ENCODE data around the gene ME2. TPM values are rescaled to one million over a fixed set of nuclear protein-coding genes. Genes with fewer than 3 reads are reported as not detected.
A peak's percentile ranks its signal among the peaks of the same experiment; 100 is the strongest.

ME2 gene
- total RNA-seq, 1 experiment from 2014 or later = 15.7 TPM

- Histone ChIP-seq H3K27me3 (replicated peaks; ENCODE audit: control insufficient read depth, insufficient read depth, low read length) (no peaks in the 10 kb centered on the region), H3K4me3 (ENCODE audit: low read depth, low read length) (no peak overlapping the region), H3K4me1 (no peaks in the 10 kb centered on the region; the same call in 1 of the 2 replicates), H3K9me3 (no peaks in the 10 kb centered on the region), H3K36me3 (ENCODE audit: control insufficient read depth, insufficient read depth, low read length) (no peaks in the 10 kb centered on the region)
- H3K4me3 Mint-ChIP-seq (ENCODE audit: unreplicated experiment) = no peak overlapping the region
- no peaks in the 10 kb centered on the region for H3K27me3 Mint-ChIP-seq (ENCODE audit: insufficient read depth, unreplicated experiment)
- peaks cover 7% of the 10 kb centered on the region for H3K36me3 Mint-ChIP-seq (ENCODE audit: insufficient read depth, unreplicated experiment)
- DNase-seq = peak; percentile 12 to 26
- no peaks in the 10 kb centered on the region for H3K9me3 Mint-ChIP-seq (ENCODE audit: unreplicated experiment)
- H3K27ac Mint-ChIP-seq (ENCODE audit: unreplicated experiment) = no peak overlapping the region
- ChIA-PET POLR2A (no interaction called here), CTCF (no interaction called here)
- H3K4me1 Mint-ChIP-seq (ENCODE audit: low read depth, unreplicated experiment) = no peaks in the 10 kb centered on the region
- intact Hi-C loops (cut with micrococcal nuclease; ENCODE audit: unreplicated experiment) = no loop called here
- BruUV-seq (replicated peaks) = no TSS peak
- no peak for TF ChIP-seq CTCF (IDR thresholded peaks at IDR 0.05; ENCODE audit: insufficient read depth in 1 of 2, low read depth in 1 of 2, low read length in 1 of 2, severe bottlenecking in 1 of 2, unreplicated experiment in 1 of 2)
Measured at GRCh38 chr18:50902797-50903196, 23.9 kb downstream of the ME2 start.

- H3K4me1 ChIP-seq = no peaks in the 10 kb centered on the region; the same call in 1 of the 2 replicates
- no peak for TF ChIP-seq CTCF (IDR thresholded peaks at IDR 0.05; ENCODE audit: insufficient read depth in 1 of 2, low read depth in 1 of 2, low read length in 1 of 2, severe bottlenecking in 1 of 2, unreplicated experiment in 1 of 2)
- H3K27ac Mint-ChIP-seq (ENCODE audit: unreplicated experiment) = no peak overlapping the region
- H3K36me3 Mint-ChIP-seq (ENCODE audit: insufficient read depth, unreplicated experiment) = no peaks in the 10 kb centered on the region
- no peaks in the 10 kb centered on the region for H3K27me3 Mint-ChIP-seq (ENCODE audit: insufficient read depth, unreplicated experiment)
- no peaks in the 10 kb centered on the region for H3K4me1 Mint-ChIP-seq (ENCODE audit: low read depth, unreplicated experiment)
- H3K4me3 Mint-ChIP-seq (ENCODE audit: unreplicated experiment) = no peak overlapping the region
- H3K27me3 ChIP-seq (replicated peaks; ENCODE audit: control insufficient read depth, insufficient read depth, low read length) = no peaks in the 10 kb centered on the region
- intact Hi-C loops (cut with micrococcal nuclease; ENCODE audit: unreplicated experiment) = no loop called here
- no peak for DNase-seq
- no TSS peak for BruUV-seq (replicated peaks)
- ChIA-PET CTCF (no interaction called here), POLR2A (no interaction called here)
- H3K4me3 ChIP-seq (ENCODE audit: low read depth, low read length) = no peak overlapping the region
- no peaks in the 10 kb centered on the region for H3K9me3 ChIP-seq
- no peaks in the 10 kb centered on the region for H3K9me3 Mint-ChIP-seq (ENCODE audit: unreplicated experiment)
- no peaks in the 10 kb centered on the region for H3K36me3 ChIP-seq (ENCODE audit: control insufficient read depth, insufficient read depth, low read length)
Measured at GRCh38 chr18:50906843-50907242, 27.9 kb downstream of the ME2 start.

GRCh38 chr18:50909261-50909660 is 30.3 kb downstream of the ME2 start:
- H3K36me3 Mint-ChIP-seq (ENCODE audit: insufficient read depth, unreplicated experiment) = no peaks in the 10 kb centered on the region
- H3K9me3 ChIP-seq = no peaks in the 10 kb centered on the region
- H3K9me3 Mint-ChIP-seq (ENCODE audit: unreplicated experiment) = no peaks in the 10 kb centered on the region
- H3K4me1 Mint-ChIP-seq (ENCODE audit: low read depth, unreplicated experiment) = no peaks in the 10 kb centered on the region
- no peaks in the 10 kb centered on the region for H3K4me1 ChIP-seq
- CTCF ChIA-PET = no interaction called here
- H3K27ac Mint-ChIP-seq (ENCODE audit: unreplicated experiment) = no peak overlapping the region
- no peaks in the 10 kb centered on the region for H3K36me3 ChIP-seq (ENCODE audit: control insufficient read depth, insufficient read depth, low read length)
- TF ChIP-seq CTCF (IDR thresholded peaks at IDR 0.05; ENCODE audit: insufficient read depth in 1 of 2, low read depth in 1 of 2, low read length in 1 of 2, severe bottlenecking in 1 of 2, unreplicated experiment in 1 of 2) = no peak
- H3K4me3 ChIP-seq (ENCODE audit: low read depth, low read length) = no peak overlapping the region
- BruUV-seq (replicated peaks) = no TSS peak
- H3K4me3 Mint-ChIP-seq (ENCODE audit: unreplicated experiment) = no peak overlapping the region
- POLR2A ChIA-PET = no interaction called here
- H3K27me3 ChIP-seq (replicated peaks; ENCODE audit: control insufficient read depth, insufficient read depth, low read length) = no peaks in the 10 kb centered on the region
- no peak for DNase-seq
- H3K27me3 Mint-ChIP-seq (ENCODE audit: insufficient read depth, unreplicated experiment) = no peaks in the 10 kb centered on the region
- intact Hi-C loops (cut with micrococcal nuclease; ENCODE audit: unreplicated experiment) = no loop called here

All from Caco-2 (cell line).